Measurements from ENCODE around the gene SCYL1. TPM values are rescaled to one million over a fixed set of nuclear protein-coding genes. Genes with fewer than 3 reads are reported as not detected.
"Not testable (repeated sequence)": the region's sequence is repeated elsewhere in the genome, so short reads cannot be mapped to it uniquely, and the experiment has no call there.

SCYL1 gene
- polyA plus RNA-seq, 1 donor from 2014 or later: 34.0 TPM

GRCh38 chr11:65516135-65516968 lies 8.5 kb upstream of the SCYL1 start:
- Mint-ChIP-seq H3K9me3 (no peaks in the 10 kb centered on the region), H3K4me1 (peaks cover 0 to 2% (median 2%) of the 10 kb centered on the region in 3 donors), H3K4me3 (no peak overlapping the region), H3K36me3 (peaks cover 1% of the 10 kb centered on the region), H3K27ac (peak overlapping the region in 2 of 3 donors; percentile 32 to 91), H3K27me3 (no peaks in the 10 kb centered on the region)

GRCh38 chr11:65518941-65519549 lies 5.8 kb upstream of the SCYL1 start:
- not testable (repeated sequence) for H3K36me3 Mint-ChIP-seq, H3K4me3 Mint-ChIP-seq, H3K27me3 Mint-ChIP-seq, H3K9me3 Mint-ChIP-seq
- H3K27ac Mint-ChIP-seq: peak overlapping the region in 1 of 3 donors; percentile 9
- H3K4me1 Mint-ChIP-seq: peaks cover 12 to 18% (median 17%) of the 10 kb centered on the region in 3 donors

- H3K27me3 Mint-ChIP-seq, H3K36me3 Mint-ChIP-seq, H3K27ac Mint-ChIP-seq, H3K9me3 Mint-ChIP-seq: not testable (repeated sequence)
- Mint-ChIP-seq H3K4me1 (peaks cover 18 to 26% (median 24%) of the 10 kb centered on the region in 3 donors), H3K4me3 (peak overlapping the region; percentile 7 to 47 (median 10))
Measured at GRCh38 chr11:65521777-65522521, 2.9 kb upstream of the SCYL1 start.

GRCh38 chr11:65522718-65523630 lies 1.9 kb upstream of the SCYL1 start:
- not testable (repeated sequence) for H3K36me3 Mint-ChIP-seq, H3K27me3 Mint-ChIP-seq, H3K9me3 Mint-ChIP-seq
- H3K4me1 Mint-ChIP-seq: peaks cover 18 to 29% (median 26%) of the 10 kb centered on the region in 3 donors
- peak overlapping the region; percentile 45 to 93 (median 78) for H3K4me3 Mint-ChIP-seq
- peak overlapping the region; percentile 8 to 96 (median 47) for H3K27ac Mint-ChIP-seq

- peaks cover 18 to 29% (median 26%) of the 10 kb centered on the region in 3 donors for H3K4me1 Mint-ChIP-seq
- not testable (repeated sequence) for H3K9me3 Mint-ChIP-seq
Measured at GRCh38 chr11:65523631-65523968, 1.3 kb upstream of the SCYL1 start.

GRCh38 chr11:65524014-65524740 lies 706 bp upstream of the SCYL1 start:
- peak overlapping the region in 2 of 3 donors; percentile 47 to 96 for H3K27ac Mint-ChIP-seq
- peaks cover 18 to 29% (median 26%) of the 10 kb centered on the region in 3 donors for H3K4me1 Mint-ChIP-seq

More at GRCh38 chr11:65523631-65523968, 1.3 kb upstream of the SCYL1 start:
- peak overlapping the region in 2 of 3 donors; percentile 47 to 96 for H3K27ac Mint-ChIP-seq
- not testable (repeated sequence) for H3K27me3 Mint-ChIP-seq, H3K36me3 Mint-ChIP-seq
- H3K4me3 Mint-ChIP-seq: peak overlapping the region; percentile 45 to 93 (median 78)

GRCh38 chr11:65525546-65526480 lies 930 bp downstream of the SCYL1 start:
- Mint-ChIP-seq H3K27me3 (no peaks in the 10 kb centered on the region), H3K27ac (peak overlapping the region; percentile 21 to 92 (median 67)), H3K4me1 (peaks cover 18 to 29% (median 26%) of the 10 kb centered on the region in 3 donors), H3K36me3 (no peaks in the 10 kb centered on the region), H3K9me3 (no peaks in the 10 kb centered on the region), H3K4me3 (peak overlapping the region; percentile 69 to 94 (median 88))

More at GRCh38 chr11:65524014-65524740, 706 bp upstream of the SCYL1 start:
- no peaks in the 10 kb centered on the region for H3K27me3 Mint-ChIP-seq
- H3K36me3 Mint-ChIP-seq: no peaks in the 10 kb centered on the region
- H3K4me3 Mint-ChIP-seq: peak overlapping the region; percentile 45 to 93 (median 78)
- H3K9me3 Mint-ChIP-seq: no peaks in the 10 kb centered on the region

- no peaks in the 10 kb centered on the region for H3K27me3 Mint-ChIP-seq
- H3K4me1 Mint-ChIP-seq: peaks cover 18 to 29% (median 26%) of the 10 kb centered on the region in 3 donors
- no peaks in the 10 kb centered on the region for H3K36me3 Mint-ChIP-seq
- peak overlapping the region in 2 of 4 donors; percentile 60 to 67 for H3K4me3 Mint-ChIP-seq
- H3K27ac Mint-ChIP-seq: no peak overlapping the region
- no peaks in the 10 kb centered on the region for H3K9me3 Mint-ChIP-seq
Measured at GRCh38 chr11:65526744-65527143, 1.9 kb downstream of the SCYL1 start.

- peaks cover 6 to 14% (median 12%) of the 10 kb centered on the region in 3 donors for H3K4me1 Mint-ChIP-seq
- no peaks in the 10 kb centered on the region for H3K9me3 Mint-ChIP-seq
- peak overlapping the region in 1 of 4 donors; percentile 28 for H3K4me3 Mint-ChIP-seq
- H3K27me3 Mint-ChIP-seq: no peaks in the 10 kb centered on the region
- no peaks in the 10 kb centered on the region for H3K36me3 Mint-ChIP-seq
- no peak overlapping the region for H3K27ac Mint-ChIP-seq
Measured at GRCh38 chr11:65528819-65529350, 4.0 kb downstream of the SCYL1 start.

GRCh38 chr11:65529475-65530156 lies 4.7 kb downstream of the SCYL1 start:
- Mint-ChIP-seq H3K9me3 (no peaks in the 10 kb centered on the region), H3K4me1 (peaks cover 5 to 10% (median 6%) of the 10 kb centered on the region in 3 donors), H3K27me3 (no peaks in the 10 kb centered on the region), H3K4me3 (peak overlapping the region in 1 of 4 donors; percentile 39), H3K36me3 (no peaks in the 10 kb centered on the region), H3K27ac (peak overlapping the region in 2 of 3 donors; percentile 10 to 47)

- H3K4me3 Mint-ChIP-seq: peak overlapping the region in 1 of 4 donors; percentile 39
- H3K27me3 Mint-ChIP-seq: no peaks in the 10 kb centered on the region
- peaks cover 5 to 12% (median 6%) of the 10 kb centered on the region in 3 donors for H3K4me1 Mint-ChIP-seq
- no peaks in the 10 kb centered on the region for H3K9me3 Mint-ChIP-seq
- H3K27ac Mint-ChIP-seq: peak overlapping the region in 1 of 3 donors; percentile 47
- no peaks in the 10 kb centered on the region for H3K36me3 Mint-ChIP-seq
Measured at GRCh38 chr11:65530157-65530496, 5.2 kb downstream of the SCYL1 start.

- Mint-ChIP-seq H3K4me3 (no peak overlapping the region), H3K27ac (no peak overlapping the region), H3K27me3 (no peaks in the 10 kb centered on the region), H3K4me1 (peaks cover 0 to 7% (median 5%) of the 10 kb centered on the region in 3 donors), H3K36me3 (no peaks in the 10 kb centered on the region), H3K9me3 (no peaks in the 10 kb centered on the region)
Measured at GRCh38 chr11:65532388-65533064, 7.6 kb downstream of the SCYL1 start.

Measured in IgD-negative memory B cell (primary cell).